Activated CD4-positive, alpha-beta T cell treated with anti-CD3 and anti-CD28 coated beads, Interleukin-2, amount 50 U/mL, for 16 hours (primary cell): ENCODE data around the gene FTO.

Source experiments
- DNase-seq: peaks from one replicate; pipeline ENCODE4 v3.0.0-alpha.2; 2020

Gene FTO

GRCh38 chr16:53974484-53975080, 270.6 kb downstream of the FTO start:
- DNase-seq = no peak

DNA sequence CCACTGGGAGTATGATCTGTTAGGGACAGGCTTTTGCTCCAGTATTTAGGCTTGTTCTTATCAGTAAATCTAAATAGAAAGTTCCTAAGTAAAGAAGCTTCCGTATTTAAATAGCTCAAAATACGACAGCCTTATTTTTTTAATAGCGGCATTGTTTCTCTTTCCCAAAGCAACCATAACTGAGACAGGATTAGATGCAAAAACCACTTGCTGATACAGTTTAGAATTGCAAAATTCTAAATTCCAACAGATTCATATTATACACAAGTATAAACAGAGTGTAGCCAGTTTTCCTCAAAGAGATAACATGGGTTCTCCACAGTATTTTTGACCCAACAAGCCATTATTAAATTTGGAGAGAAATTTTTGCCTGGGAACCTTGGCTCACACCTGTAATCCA, 276.7 kb downstream of the FTO start:
- DNase-seq = no peak

- DNase-seq = no peak
Observed at GRCh38 chr16:53982631-53983042, 278.7 kb downstream of the FTO start.

- no peak for DNase-seq
Observed at GRCh38 chr16:53984936-53985335, 281.0 kb downstream of the FTO start.

DNA sequence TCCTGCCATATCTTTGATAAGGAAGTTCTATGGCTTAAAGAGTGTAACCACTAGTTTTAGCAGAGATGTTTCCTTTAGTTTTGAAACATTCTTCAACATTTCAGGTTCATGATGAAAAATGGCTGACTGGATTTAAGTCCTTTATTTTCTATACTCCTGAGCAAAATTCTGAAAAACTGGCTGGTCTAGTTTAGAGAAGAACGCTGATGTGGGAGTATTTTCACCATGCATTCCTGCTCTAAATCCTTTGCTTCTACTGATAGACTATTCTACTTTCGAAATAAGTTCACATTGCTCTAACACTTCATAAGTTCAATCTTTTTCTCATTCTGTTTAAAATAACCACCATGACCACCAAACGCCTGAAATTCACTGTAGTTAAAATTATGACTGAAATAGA, 281.9 kb downstream of the FTO start:
- DNase-seq = no peak

GRCh38 chr16:53986793-53987192, 282.8 kb downstream of the FTO start:
- DNase-seq = no peak

GRCh38 chr16:53988136-53988535, 284.2 kb downstream of the FTO start:
- DNase-seq = no peak

DNA sequence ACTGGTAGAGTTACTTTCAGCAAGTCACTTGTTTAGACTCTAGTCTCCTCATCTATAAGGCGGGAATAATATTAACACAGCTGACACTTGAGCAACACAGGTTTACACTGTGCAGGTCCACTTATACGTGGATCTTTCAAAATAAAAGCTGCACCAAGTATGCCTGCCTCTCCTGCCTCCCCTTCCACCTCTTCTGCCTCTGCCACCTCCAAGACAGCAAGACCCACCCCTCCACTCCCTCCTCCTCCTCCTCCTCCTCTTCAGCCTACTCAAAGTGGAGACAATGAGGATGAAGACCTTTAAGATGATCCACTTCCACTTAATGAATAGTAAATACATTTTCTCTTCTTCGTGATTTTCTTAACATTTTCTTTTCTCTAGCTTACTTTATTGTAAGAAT, 285.6 kb downstream of the FTO start:
- DNase-seq = no peak

- DNase-seq = no peak
Observed at GRCh38 chr16:53991754-53992378, 287.9 kb downstream of the FTO start.

DNA sequence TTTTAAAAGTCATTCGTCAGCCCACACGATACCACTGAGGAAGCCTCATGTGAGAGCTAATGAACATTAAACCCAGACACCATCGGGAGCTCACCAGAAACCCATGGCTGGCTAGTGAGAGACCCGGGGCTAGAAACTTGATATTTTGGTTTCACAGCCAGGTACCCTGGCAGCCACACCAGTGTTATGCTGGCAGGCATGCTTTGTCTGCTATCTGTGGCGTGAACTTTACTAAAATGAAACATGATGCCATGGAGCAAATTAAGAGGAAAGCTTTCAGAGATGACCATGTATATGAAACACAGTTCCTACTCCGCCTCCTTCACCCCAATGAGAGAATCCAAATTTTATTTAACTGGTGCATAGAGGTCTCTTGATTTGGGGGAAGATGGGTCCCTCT, 291.4 kb downstream of the FTO start:
- DNase-seq = no peak

DNA sequence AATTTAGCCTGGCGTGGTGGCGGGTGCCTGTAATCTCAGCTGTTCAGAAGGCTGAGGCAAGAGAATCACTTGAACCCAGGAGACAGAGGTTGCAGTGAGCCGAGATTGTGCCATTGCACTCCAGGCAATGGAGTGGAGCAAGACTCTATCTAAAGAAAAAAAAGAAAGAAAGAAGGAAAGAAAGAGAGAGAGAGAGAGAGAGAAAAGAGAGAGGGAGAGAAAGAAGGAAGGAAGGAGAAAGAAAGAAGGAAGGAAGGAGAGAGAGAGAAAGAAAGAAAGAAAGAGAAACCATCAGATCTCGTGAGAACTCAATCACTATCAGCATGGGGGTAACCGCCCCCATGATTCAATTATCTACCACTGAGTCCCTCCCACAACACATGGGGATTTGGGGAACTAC, 293.0 kb downstream of the FTO start:
- no peak for DNase-seq

DNA sequence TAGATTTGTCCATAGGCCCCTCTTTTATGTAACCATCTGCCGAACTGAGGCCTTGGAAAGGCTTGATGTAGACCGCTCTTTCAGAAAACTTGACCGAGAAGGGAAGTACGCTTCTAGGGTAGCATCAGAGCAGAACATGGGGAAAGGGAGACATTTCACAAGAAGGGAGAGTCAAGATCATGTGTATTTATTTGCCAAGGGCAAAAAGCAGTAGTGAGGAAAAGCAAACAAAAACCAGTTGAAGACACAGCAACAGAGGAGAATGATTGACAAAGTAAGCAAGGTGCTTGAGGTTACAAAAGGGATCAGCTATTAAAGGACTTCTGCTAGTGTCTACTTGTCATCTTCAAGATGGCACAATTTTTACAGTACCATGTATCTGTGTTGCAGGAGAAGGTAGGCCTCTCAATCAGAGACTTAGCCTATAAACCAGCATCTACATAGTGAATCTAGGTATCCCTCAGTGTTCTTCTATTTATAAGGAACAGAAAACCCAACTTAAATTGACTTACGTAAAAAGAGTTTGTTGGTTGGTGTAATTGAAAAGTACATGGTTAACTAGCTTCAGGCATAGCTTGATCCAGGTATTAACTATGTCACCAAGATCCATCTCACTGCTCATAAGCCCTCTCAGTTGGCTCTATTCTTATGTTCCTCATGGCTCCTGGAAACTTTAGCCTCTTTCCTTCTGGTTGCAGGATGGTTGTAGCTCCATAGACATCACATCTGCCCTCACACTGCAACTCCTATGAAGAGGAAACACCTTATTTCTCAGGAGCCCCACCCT, 294.3 kb downstream of the FTO start:
- no peak for DNase-seq

DNA sequence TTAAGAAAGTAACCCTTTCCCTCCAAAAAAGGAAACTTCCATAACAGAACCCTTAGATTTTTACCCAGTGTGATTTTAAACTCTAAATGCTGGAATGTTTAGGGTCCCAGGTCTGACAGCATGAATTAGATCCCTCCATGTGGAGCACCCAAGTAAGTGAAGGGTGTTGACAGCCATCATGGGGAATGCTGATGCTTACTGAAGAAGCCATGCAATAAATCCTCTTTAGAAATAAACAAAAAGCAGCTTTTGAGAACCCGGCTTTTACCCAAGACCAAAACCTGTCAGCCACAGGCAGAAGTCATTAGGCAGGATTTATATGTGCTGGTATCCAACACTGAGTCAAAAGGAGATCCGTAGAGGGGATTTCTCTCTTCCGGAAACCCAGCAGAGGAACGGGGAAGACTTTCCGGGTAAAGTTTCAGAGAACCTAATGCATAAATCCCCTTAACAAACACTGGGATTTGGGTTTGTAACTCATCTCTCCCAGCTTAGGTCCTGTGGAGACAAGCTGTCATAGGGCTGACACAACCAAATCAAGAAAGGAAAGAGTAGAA, 295.1 kb downstream of the FTO start:
- no peak for DNase-seq

DNA sequence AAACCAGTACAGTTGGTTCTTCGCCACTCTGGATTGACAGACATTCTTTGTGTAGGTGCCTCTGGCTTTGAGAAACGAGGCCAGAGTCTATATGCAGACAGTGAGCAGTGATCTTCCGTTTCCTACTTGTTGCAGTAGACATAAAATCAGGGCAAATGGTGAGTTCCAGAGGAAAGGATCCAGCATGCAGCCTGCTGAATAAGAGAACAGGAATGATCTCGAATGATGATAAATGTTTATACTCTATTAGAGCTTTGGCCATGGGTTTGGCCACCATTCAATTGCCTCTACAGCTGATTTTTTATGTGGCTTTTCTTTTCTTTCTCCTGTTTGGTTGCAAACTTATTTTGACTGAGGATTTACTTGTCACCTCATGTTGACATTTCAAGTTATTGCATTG, 295.9 kb downstream of the FTO start:
- no peak for DNase-seq

GRCh38 chr16:54000361-54000760, 296.4 kb downstream of the FTO start:
- DNase-seq = no peak

- no peak for DNase-seq
Observed at GRCh38 chr16:54006693-54007092, 302.7 kb downstream of the FTO start.

GRCh38 chr16:54007504-54007903, 303.5 kb downstream of the FTO start:
- DNase-seq = no peak

DNA sequence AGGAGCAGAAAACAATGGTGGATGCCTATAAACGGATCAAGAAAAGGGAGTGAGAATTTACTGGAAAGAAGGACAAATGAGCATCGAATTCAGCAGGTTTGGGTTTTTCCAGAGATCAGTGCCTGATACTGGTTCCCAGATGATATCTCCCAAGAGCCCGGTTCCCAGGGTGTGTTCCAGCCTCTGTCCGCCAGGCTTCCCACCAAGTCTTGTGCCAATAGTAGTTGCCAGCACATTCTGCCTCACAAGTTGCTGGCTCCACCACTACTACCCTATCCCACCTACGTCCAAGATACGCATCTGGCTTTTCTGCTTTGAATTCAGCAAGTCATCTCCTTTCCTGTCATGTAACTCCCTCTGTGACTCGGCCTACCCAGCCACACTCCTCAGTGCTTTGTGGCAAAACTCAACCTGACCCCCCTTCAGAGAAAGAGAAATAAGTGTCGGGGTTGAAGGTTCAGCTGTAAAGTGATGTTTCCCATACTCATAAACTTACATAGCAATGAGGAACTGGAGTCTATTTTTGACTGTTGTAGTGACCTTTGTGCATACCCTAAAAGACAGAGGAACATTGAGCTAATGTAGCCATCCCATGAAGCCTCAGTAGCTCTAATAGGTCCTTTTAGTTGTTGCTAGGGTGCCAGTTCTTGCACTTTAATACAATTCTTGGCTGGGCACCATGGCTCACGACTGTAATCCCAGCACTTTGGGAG, 305.7 kb downstream of the FTO start:
- no peak for DNase-seq

- DNase-seq = no peak
Observed at GRCh38 chr16:54015147-54015546, 311.2 kb downstream of the FTO start.

DNA sequence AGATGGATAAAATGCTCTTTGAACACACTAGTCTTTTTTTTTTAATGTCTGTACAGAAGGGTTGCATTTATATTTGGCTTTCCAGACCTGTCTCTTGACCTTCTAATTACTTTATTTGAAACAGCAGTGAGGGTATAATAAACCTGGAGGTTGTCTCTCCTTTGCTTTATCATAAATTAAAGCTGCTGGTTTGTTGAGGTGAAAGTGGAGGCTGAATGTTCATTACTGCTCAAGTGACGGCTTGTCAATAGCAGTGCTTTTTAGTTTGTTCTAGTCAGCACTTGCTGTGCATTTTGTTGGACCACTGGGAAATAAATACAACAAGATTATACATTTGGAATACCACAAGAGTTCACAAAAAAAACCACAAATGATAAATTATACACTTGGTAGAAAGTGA, 318.4 kb downstream of the FTO start:
- DNase-seq = no peak

DNA sequence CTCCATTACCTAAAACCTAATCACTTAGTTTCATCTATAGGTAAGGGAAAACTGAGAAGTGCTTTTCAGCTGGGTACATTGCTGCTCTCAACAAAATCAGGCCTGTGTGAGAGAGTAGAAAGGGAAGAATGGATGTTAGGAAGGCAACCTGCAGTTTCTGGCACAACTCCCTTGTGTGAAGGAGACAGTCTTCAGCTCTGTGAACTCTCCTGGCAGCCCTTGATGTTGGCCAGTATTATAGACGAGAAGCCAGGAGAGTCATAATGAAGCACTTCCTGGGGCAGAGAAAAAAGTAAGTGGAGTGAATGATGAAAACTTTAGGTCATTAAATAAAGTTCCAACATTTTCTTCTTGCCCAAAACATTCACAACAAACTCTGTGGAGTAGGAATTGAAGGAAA, 322.5 kb downstream of the FTO start:
- DNase-seq = no peak

DNA sequence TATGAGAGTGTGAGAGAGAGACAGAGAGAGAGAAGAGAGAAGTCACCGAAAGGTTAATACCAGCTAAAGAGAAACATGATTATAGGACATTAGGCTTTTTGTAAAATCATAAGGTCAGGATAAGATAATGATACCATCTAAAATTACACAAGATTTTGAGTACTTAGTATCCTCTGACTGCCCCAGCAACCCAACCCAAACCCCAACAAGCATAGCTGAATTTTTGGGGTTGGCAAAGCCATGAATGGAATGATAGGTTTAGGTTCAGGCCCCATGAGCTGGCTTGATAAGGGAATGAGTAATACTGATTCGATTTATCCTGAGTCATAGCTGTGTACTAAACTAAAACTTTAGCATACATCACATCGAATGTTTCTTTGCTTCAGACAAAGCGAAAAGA, 323.1 kb downstream of the FTO start:
- no peak for DNase-seq

GRCh38 chr16:54027558-54027957, 323.6 kb downstream of the FTO start:
- no peak for DNase-seq
